ENCODE measurements around the gene SLC35F1.
"Not testable (repeated sequence)": the region's sequence is repeated elsewhere in the genome, so short reads cannot be mapped to it uniquely, and the experiment has no call there.

Gene SLC35F1

DNA sequence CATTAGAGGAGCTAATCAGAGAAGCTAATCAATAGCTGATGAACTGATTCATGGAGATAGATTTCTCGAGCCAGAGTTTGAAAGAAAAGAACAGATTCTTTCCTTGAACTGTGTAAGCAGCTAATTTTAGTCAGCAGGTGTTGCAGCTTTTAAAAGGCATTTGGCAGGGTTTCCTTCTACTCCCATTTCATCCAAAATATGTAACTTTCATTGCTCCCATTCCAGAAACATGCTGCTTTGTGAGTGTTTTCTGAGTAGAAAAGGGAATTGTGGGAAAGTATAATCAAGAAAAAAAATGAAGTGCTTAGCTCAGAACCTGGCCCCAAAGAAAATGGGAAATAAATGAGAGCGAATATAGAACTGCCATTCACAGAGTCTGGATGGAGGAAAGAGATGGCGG is 20.8 kb downstream of the SLC35F1 start:
- no peak for DNase-seq (ENCODE audit: low read depth in 2 of 2)

DNA sequence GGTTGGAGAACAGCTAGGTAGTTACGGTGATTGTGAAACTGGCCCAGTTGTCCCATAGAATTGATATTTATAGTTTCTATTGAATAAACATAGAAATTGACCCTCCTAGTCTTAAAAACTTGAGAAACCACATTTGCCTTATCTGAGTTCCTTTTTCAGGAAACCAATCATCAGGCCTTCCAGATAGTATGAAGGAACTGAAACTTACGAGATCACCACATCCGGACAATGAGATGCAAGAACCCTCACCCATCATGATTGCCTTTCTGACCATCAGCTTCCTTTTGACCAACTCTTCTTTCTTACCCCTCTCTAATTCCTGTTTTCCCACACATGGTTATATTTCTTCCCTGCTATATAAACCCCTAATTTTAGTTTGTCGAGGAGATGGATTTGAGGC is 21.8 kb downstream of the SLC35F1 start:
- no peak for DNase-seq (ENCODE audit: low read depth in 2 of 2)

DNA sequence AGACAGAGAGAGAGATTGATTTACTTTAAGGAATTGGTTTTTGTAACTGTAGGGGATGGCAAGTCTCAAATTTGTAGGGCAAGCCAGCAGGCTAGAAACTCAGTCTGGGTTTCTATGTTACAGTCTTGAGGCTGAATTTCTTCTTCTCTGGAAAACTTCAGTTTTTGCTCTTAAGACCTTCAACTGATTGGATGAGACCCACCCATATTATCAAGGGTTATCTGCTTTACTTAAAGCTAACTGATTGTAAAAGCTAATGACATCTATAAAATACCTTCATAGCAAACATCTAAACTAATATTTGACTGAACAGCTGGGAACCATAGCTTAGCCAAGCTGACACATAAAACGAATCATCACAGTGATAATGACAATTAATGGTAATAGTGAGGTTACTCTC is 22.4 kb downstream of the SLC35F1 start:
- DNase-seq (ENCODE audit: low read depth in 2 of 2): no peak

DNA sequence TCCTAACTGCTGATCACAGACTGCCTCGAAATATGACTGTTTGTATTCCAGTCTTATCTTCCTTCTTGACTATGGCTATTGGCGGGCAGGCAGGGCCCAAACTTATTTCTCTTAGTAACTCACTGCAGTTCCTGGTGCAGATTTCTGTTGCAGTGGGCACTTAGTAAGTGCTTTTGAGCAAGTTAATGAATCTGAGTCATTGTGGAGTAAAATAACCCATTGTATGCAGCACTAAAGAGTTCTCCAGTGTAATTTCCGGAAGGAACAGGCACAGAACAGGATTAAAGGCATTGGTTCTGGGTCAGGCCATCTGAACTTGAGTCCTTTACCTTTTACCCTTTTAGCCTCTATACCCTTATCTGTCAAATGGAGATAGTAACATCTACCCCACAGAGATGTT is 23.6 kb downstream of the SLC35F1 start:
- no peak for DNase-seq (ENCODE audit: low read depth in 2 of 2)

DNA sequence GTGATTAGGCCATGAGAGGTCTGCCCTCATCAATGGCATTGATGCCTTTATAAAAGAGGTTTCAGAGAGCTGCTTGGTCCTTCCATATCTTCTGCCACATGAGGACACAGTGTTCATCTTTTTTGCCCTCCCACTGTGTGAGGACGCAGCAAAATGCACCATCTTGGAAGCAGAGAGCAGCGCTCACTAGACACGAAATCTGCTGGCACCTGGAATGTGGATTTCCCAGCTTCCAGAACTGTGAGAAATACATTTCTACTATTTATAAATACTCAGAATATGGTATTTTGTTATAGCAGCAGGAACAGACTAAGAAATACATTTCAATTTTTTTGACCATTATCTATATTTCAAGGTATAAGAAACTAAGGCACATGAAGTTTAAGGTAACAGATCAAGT is 24.9 kb downstream of the SLC35F1 start:
- no peak for DNase-seq (ENCODE audit: low read depth in 2 of 2)

DNA sequence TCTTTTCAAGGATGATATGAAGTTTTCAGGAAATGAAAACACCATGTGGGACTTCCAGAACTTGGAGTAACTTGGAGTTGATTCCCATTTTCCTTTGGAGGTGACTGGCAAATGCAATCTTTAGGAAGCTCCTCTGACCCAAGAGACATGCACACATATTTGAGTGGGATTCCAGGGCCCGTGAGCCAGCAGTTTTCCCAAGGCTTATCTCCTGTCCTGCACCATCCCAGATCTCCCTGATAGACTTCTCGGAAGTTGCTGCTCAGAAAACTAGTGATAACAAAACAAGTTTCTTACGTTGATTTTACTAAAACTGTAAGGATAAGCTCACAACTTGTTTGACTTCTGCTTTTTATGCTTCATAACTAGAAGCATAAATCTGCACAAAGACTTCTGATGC is 25.6 kb downstream of the SLC35F1 start:
- DNase-seq (ENCODE audit: low read depth in 2 of 2): no peak

DNA sequence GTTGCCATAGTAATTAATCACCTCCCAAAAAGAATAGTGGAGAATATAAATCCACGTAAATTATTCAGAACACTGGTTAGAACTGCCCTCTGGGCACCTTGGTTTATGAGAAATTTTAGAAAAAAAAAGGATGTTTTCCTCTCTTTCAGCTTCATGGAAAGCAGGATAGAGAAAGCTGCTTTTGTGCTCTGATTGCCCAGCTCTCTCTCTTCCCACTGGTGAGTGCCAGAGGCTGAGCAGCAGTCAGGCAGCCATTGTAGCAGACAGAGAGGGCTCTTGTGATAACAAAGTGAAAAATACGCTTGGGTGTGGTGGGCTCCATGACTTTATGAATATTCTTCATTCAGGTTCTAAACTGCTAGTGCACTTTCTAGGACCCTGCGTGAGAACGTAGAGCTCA is 26.4 kb downstream of the SLC35F1 start:
- DNase-seq (ENCODE audit: low read depth in 2 of 2): no peak

DNA sequence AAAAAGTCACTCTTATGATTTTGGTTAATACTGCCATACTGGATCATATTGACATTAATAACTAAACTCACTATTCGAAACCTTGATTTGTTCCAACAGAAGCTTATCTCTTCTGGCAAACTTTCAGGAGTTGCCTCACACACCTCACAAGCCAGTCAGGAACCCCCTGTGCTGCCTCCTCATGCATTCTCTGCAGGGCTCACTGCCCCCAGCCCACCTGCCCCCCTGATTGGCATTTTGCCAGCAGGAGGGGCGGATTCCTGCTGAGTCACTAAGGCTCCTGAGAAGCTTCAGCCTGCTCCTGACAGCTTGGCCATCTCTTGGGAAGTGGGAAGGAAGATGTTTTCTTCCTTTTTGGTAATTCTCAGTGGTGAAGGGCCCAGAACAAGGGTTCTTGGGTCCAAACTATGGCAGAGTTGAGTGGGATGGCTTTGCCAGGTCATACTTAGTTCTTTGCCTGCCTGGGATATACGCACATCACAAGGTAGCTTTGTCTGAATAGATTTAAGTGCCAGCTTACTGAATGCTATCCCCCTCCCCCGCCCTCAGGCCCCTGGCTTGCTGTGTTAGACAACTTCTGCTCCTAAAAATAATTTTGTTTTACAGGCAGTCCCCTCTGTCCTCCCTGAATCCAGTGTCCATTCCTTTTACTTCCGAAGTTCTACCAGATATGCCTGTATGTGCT is 31.4 kb downstream of the SLC35F1 start:
- no peak for DNase-seq (ENCODE audit: low read depth in 2 of 2)

DNA sequence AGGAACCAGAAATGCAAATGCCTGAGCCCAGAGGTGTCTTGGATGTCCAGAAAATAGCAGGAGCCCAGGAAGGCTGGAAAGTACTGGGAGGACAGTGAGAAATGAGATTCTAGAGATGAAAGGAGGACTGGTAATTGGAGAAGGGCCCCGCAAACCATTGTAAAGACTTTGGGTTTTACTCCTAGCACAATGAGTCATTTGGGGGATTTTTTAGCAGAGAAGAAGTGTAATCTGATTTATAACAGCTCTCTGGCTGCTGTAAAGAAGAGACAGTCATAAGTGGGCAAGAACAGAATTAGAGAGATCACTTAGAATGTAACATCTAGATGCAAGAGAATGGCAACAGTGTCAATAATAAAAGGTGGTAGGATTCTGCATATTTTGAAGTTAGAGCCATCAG is 40.2 kb downstream of the SLC35F1 start:
- DNase-seq (ENCODE audit: low read depth in 2 of 2): no peak

DNA sequence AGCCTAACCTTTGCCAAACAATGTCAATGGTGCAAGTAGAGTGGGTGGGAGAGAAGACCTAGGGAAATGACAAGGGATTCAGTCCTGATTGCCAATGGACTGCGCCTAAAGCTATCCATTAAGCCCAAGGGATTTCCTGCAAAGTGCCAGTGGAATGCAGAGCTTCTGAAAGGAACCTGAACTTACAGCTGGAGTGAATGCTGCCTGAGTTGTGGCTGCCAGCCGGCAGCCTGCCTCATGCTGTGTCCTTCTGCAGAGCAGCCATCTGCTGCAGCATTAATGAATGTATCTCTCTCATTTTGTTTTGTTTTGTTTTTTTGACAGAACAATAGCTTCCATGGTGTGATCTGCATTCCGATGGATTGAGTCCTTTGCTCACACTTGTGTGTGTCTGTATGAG is 44.7 kb downstream of the SLC35F1 start:
- DNase-seq (ENCODE audit: low read depth in 2 of 2): no peak

DNA sequence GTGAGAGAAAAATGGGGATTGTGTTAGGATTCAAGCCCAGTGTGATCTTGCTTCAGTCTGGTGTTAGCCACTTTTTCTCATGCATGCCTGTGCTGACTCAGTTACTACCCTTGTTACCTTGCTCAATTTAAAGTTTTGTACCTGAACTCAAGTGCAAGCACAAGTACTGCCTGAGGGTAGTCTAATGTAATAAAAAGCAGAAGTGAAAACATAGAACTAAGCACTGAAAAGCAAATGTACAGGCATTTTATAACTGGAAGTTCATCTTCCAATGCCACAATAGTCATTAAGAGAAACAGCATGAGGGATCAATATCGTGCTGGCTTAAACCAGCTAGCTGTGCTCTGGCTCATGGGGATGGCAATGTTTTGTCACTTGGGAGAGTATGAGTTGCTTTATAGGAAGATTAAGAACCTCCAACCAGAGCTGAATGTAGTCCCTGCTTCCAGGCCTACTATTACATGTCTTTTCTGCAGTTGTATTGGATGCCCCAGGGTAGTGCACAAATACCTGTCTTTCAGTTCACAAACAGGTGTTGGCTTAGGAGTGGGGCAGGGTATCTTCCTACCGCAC is 48.7 kb downstream of the SLC35F1 start:
- DNase-seq (ENCODE audit: low read depth in 2 of 2): no peak

DNA sequence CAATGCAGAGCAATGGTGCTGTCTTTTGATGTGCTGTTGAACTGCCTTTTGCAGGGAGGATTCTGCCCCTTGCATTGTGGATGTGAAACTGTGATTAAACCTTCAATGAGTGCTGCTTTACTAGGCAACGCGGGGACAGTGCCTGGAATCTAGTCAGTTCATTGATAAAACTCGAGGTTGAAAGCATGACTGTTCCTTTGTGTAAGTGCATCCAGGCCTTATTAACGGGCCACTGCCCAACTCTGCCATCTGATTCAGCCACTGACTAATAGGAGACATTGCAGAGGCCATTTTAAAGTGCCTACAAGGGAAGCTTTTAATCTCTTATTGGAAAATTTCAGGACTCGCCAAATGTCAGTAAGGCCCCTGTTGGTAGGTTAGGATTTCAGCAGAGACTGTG is 49.3 kb downstream of the SLC35F1 start:
- DNase-seq (ENCODE audit: low read depth in 2 of 2): no peak

DNA sequence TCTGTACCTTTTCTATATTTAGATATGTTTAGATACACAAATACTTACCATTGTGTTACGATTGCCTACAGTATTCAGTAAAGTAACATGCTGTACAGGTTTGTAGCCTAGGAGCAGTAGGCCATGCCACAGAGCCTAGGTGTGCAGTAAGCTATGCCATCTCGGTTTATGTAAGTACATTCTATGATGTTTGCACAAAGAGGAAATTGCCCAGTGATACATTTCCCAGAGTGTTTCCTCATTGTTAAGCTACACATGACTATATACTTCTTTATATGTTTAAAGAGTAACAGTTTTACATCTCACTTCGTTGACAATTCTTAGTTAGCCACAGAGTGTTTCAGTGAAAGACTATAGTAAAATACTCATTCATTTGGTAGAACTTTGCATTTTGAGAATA is 51.5 kb downstream of the SLC35F1 start:
- DNase-seq (ENCODE audit: low read depth in 2 of 2): no peak

DNA sequence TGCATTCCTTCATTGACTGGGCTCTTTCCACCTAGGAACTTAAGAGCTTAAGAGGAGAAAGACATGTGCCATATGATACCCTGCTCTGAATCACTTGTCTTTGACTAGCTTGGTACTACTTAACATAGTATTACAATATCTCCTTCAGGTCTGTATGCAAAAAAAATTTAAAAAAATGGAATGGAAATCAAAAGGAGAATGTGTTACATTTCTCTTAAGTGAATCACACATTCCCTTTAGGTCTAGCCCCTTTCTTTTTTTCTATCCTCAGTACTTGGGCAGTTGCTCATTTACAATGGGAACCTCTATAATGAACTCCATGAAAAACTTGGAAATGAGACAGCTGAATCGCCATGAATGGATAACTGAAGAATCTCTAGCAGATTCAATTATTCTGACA is 53.8 kb downstream of the SLC35F1 start:
- no peak for DNase-seq (ENCODE audit: low read depth in 2 of 2)

DNA sequence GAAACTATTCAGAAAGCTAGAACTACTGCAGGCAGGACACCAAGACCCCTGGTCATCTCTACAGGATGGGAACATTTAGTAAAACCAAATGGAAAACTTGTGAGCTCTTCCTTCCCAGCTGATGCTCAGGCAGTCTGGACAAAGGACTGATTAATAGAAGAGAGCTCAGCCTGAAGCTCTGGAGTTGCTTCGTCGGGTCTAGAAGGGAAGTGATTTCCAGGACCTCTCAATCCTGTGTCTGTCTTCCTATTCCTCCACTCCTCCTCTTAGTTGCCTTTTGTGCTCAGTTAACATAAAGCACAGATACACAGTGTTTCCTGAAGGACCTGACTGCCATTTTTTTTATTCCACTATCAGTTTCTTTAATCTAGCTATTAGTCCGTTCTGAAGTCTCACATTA is 54.2 kb downstream of the SLC35F1 start:
- DNase-seq (ENCODE audit: low read depth in 2 of 2): no peak

DNA sequence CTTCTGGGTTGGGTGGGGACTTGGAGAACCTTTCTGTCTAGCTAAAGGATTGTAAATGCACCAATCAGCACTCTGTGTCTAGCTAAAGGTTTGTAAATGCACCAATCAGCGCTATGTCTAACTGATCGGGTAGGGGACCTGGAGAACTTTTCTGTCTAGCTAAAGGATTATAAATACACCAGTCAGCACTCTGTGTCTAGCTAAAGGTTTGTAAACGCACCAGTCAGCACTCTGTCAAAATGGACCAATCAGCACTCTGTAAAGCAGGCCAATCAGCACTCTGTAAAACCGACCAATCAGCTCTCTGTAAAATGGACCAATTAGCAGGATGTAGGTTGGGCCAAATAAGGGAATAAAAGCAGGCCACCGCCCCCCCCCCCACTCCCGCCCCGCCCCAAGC is 58.7 kb downstream of the SLC35F1 start:
- not testable (repeated sequence) for DNase-seq (ENCODE audit: low read depth in 2 of 2)

DNA sequence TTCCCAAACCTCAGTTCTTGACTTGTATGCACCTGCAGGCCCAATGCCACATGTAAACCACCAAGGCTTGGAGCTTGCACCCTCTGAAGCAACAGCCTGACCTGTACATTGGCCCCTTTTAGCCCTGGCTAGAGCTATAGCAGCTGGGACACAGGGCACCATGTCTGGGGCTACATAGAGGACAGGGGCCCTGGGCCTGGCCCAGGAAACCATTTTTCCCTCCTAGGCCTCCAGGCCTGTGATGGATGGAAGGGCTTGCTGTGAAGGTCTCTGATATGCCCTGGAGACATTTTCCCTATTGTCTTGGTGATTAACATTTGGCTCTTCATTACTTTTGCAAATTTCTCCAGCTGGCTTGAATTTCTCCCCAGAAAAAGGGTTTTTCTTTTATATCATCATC is 64.6 kb downstream of the SLC35F1 start:
- no peak for DNase-seq (ENCODE audit: low read depth in 2 of 2)

DNA sequence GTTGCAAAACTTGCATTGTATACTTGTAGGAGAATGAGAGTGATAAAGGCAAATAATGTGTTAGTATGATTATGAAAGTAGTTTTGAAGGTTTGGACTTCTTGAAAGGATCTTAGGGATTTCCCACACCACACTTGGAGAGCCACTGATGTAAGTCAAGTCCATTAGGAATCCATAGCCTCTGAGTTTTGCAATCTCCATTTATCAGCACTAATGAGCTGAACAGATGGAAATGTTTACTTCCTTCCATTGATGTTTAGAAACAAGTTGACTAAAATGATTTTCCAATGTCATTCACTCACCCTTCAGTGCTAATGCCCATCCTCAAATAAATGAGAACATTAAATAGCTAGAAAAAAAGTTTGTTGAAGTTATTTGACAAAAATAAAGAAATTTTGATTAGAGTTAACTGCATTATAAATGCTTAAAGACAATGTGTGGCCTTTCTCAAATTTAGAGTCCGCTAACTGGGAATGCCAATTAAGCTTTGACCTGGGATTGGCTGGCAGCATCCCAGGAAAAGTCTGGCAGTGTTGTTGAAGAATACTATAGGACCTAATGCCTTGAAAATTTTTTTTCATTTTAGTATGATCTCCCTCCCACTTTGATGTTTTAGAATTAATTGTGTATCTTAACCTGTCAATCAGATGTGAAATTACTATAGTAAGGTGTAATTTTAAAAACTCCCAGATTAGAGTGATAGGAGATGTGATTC is 68.0 kb downstream of the SLC35F1 start:
- DNase-seq (ENCODE audit: low read depth in 2 of 2): no peak

DNA sequence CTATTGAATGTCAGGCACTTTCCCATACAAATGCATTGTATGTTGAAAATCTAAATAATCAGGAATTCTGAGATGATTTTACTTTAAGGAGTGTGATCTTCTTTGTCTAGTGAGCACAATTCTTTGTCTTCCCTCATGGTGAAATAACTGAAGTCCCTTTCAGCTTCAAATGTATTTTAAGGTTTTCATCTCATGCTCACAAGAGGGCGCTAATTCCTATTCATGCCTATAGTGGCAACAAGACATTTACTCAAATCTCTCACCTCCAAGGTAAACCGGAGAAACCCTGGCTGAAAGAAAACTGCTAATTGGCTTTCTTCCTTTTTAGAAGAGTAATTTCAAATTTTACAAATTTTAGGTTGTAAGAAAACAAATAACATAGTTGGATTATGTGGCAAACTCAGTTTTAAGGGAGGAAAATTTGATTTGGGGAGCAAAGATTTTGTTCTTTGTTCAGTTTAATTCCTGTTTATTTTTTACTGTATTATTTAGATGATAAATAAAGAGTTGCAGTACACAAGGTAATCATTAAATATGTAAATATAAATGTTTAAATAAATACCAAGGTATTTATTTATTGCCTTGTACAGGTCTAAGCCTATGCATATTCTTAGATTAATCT is 69.1 kb downstream of the SLC35F1 start:
- DNase-seq (ENCODE audit: low read depth in 2 of 2): no peak

DNA sequence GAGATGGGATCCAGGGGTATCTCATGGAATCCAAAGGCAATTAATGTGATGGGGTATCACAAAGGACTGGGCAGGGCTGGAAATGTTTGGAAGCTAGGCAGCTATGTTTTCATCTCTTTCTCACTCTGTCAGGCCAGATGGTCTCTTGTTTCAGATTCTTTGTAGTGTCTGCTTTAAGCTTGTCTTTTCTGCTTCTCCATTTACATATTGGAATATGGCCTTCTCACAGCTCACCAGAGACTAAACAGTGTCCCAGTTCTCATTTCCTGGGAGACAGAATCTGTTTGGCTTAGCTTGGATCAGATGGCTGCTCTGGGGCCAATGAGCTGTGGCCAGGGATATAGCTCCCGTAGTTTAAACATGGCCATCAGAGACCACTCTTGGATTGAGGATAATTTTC is 78.9 kb downstream of the SLC35F1 start:
- DNase-seq (ENCODE audit: low read depth in 2 of 2): no peak

DNA sequence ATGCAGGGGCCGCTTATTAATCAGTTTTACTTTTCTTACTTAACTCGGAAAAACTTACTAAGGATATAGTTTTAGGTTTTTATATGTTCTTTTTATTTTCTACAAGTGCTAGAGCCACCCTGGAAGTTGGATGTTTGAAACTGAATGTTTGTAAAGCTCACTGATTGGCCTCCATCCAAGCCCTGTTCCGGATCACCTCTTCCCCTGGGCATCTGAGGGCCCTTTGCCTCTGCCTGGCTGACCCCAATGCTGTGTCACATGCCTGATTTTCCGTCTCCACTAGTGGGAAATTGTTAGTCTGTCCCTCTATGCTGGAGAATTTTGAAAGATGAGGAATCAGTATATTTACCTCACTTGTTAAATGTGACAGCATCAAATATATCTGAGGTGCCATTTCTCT is 79.3 kb downstream of the SLC35F1 start:
- DNase-seq (ENCODE audit: low read depth in 2 of 2): no peak

DNA sequence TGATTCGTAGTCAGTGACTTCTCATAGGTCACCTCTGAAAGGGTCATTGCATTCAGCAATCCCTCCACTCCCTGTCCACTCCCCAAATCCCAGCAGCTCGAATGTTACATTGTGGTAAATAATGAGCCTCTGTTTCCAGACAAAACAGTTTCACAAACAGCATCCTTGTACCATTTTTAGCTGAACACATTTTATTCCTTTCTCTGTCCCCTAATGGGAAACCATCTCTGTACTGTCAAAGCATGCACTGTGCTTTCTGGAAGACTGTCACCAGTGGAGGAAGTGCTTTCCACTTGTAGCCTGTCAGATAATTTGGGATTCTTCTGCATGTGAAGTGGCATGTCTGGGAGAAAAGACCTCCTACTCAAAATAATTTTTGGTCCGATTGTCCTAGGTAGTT is 82.0 kb downstream of the SLC35F1 start:
- DNase-seq (ENCODE audit: low read depth in 2 of 2): no peak

DNA sequence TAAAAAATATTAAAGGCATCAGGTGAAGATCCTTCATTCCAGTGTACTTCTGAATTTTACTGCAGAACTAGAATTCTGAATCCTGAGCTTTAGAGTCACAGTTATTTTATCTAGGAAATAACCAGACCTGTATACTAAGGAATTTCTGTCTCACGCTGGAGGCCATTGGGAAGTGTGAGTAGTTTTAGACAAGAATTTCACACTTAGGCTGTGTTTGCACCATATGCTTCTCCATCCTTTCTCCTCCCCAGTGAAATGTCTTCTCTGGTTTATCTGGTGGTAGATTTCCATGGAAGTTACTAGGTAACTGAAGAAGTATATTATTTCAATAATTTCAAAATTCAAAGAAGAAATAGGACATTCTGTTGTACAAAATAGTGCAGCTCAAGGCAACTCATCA is 83.1 kb downstream of the SLC35F1 start:
- DNase-seq (ENCODE audit: low read depth in 2 of 2): no peak

Data from stimulated activated CD8-positive, alpha-beta memory T cell treated with anti-CD3 and anti-CD28 coated beads, Interleukin-2, amount 100 ng/mL, for 1 hour (primary cell).